Stimulated activated CD8-positive, alpha-beta memory T cell treated with anti-CD3 and anti-CD28 coated beads, Interleukin-4, amount 100 ng/mL, for 48 hours (primary cell): ENCODE measurements around the gene RARRES2.
"Not testable (repeated sequence)": the region's sequence is repeated elsewhere in the genome, so short reads cannot be mapped to it uniquely, and the experiment has no call there.

Experiments
- DNase-seq: peaks from one replicate; pipeline ENCODE4 v3.0.0-alpha.2; 2020

Gene RARRES2

DNA sequence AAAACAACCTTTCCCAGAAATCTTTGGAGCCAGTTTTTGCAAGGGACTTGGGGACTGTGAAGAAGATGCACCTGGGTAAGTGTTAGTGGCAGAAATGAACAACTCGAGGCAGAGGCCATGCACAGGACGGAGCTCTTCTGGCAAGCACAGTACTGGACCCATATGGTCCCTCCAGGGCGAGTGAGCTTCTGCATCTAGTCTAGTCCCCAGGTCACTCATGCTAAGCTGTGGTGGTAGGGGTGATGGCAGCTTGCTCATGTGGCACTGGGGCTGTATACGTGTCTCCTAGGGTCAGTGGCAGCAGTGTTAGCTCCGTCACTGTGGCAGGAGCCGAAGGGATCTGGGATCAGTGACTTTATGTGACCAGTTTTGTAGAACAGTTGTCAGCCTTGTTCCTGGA is 27.6 kb downstream of the RARRES2 start:
- no peak for DNase-seq

DNA sequence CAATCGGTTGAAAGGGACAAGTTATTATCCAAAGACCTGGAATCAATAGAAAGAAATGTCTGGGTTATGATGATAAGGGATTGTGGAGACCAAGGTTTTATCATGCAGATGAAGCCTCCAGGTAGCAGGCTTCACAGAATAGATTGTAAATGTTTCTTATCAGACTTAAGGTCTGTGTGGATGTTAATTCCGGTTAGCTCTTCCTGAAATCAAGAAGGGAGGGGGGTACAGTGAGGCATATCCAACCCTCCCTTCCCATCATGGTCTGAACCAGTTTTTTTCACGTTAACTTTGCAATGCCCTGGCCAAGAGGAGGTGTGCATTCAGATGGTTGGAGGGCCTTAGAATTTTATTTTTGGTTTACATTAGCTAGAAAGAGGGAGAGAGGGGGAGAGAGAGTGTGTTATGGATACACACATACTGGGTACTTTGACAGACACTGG is 28.0 kb downstream of the RARRES2 start:
- no peak for DNase-seq

DNA sequence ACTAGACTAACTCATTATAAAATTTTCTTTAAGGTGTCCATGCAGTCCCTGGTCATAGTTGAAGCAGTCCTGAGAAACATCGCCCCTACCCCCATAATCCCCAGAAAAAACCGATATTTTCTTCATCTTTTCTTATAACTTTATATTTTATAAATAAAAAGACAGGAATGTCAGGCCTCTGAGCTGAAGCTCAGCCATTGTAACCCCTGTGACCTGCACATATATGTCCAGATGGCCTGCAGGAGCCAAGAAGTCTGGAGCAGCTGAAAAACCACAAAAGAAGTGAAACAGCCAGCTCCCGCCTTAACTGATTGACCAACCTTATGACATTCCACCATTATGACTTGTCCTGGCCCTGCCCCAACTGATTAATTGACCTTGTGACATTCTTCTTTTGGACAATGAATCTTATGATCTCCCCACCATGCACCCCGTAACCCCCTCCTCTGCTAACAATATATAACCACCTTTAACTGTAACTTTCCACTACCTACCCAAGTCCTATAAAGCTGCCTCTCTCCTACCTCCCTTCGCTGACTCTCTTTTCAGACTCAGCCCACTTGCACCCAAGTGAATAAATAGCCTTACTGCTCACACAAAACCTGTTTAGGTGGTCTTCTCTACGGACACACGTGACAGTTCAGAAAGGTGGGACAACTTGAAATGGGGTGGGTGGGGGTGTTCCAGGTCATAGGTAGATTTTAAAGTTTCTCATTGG is 28.6 kb downstream of the RARRES2 start:
- not testable (repeated sequence) for DNase-seq

DNA sequence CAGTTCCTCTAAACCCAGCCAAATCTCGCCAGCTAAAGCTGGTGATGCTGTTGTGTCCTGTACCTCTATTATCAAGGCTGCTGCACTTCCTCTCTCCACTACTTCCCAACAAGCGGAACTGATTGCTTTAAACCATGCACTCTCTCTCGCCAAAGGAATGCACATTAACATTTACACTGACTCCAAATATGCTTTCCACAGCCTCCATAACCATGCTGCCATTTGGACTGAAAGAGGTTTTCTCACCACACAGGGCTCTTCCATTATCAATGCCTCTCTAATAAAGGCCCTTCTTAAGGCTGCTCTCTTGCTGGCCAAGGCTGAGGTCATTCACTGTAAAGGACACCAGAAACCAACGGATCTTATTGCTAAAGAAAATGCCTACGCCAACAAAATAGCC is 29.7 kb downstream of the RARRES2 start:
- DNase-seq: no peak

DNA sequence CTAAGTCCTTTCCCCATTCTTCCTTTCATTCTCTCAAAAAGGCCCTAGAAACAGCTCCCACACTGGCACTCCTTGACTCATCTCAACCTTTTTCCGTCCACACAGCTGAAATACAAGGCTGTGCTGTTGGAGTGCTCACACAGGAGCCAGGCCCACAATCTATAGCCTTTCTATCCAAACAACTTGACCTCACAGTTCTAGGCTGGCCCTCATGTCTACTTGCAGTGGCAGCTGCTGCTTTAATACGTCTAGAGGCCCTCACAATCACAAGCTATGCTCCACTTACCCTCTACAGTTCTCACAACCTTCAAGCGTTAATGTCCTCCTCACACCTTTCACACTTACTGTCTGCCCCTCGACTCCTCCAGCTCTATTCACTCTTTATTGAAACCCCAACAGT is 30.3 kb downstream of the RARRES2 start:
- DNase-seq: no peak

DNA sequence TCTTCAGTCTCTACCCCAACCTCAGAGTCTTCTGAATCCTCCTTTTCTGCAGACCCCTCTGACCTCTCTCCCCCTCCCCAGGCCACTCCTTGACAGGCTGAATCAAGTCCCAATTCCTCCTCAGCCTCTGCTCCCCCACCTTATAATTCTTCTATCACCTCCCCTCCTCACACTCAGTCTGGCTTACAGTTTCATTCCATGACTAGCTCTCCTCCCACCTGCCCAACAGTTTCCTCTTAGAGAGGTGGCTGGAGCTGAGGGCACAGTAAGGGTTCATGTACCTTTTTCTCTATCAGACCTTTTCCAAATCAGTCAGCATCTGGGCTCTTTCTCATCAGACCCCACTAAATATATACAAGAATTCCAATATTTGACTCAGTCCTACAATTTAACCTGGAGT is 32.9 kb downstream of the RARRES2 start:
- no peak for DNase-seq

DNA sequence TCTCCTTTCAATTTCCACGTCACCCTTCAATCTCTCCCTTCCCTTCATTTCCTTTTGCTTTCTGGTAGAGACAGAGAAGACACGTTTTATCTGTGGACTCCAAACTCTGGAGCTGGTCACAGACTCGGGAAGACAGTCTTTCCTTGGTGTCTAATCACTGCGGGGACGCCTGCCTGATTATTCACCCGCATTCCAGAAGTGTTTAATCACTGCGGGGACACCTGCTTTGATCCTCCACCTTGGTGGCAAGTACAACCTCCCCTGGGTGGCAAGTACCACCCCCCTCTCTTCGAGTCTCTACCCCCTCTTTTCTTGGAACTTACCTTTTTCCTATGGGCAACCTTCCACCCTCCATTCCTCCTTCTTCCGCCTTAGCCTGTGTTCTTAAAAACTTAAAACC is 33.5 kb downstream of the RARRES2 start:
- DNase-seq: no peak

DNA sequence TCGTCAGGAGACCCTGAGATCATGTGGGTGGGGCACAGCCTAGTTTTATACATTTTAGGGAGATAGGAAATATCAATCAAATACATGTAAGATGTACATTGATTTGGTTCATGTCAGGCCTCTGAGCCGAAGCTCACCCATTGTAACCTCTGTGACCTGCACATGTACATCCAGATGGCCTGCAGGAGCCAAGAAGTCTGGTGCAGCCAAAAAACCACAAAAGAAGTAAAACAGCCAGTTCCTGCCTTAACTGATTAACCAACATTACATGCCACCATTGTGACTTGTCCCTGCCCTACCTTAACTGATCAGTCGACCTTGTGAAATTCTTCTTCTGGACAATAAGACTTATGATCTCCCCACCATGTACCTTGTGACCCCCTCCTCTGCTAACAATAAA is 34.3 kb downstream of the RARRES2 start:
- no peak for DNase-seq

DNA sequence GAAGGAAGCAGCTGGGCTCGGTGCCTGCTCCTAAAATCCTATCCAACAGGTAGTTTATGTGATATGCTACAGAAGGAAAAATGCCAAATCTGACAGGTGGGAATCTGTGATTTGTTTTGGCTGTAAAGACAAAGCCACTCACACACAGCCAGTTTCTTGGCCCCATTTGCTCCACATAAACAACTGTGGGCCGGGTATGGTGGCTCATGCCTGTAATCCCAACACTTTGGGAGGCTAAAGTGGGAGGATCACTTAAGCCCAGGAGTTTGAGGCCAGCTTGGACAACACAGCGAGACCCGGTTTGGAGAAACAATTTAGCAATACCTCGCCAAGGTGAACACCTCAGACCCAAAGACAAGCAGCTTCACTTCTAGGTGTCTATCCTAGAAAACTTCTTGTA is 35.1 kb downstream of the RARRES2 start:
- not testable (repeated sequence) for DNase-seq

DNA sequence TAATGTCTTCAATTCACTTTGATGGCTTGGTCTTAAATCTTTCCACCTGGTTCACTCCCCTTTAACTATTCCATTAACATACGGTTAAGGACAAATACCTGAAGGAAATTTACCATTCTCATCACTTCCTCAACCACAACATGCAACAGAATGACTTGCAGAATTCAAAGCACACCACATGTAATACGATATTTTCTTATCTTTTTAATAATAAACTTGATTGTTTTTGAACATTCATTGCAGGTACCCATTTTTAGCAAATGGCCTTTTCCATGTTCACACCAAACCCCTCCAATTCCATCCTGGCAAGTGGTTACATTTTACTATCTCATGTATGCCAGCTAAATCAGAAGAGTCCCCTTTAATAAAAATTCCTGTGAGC is 35.5 kb downstream of the RARRES2 start:
- DNase-seq: not testable (repeated sequence)

DNA sequence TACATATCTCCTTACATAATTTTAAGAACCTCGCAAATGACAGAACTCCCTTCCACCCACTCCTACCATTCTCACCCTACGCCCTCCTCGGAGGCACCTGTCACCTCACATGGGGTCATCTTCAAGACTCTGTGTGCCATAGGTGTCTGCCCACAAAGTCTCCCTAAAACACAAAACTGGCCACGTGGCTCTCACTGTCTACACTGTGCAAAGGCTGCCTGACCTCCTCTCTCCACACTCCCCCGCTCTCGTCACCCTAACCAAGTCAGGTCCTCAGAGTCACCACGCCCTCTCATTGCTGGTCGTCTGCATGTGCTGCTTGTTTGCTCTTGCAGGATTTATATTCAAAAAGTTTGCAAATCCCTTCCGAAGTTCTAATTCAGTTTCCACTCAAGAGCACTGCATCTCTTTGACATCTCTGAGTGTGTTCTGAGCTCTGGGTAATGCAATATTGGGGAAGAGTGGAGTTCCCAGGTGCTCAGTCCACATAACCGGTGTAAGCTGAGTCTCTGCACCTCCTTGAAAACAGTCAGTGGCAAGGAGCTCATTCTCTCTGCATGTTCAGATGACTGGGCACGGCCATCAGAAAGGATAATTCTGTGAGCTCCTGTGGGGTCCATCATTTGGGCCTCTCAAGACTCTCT is 36.0 kb downstream of the RARRES2 start:
- not testable (repeated sequence) for DNase-seq

DNA sequence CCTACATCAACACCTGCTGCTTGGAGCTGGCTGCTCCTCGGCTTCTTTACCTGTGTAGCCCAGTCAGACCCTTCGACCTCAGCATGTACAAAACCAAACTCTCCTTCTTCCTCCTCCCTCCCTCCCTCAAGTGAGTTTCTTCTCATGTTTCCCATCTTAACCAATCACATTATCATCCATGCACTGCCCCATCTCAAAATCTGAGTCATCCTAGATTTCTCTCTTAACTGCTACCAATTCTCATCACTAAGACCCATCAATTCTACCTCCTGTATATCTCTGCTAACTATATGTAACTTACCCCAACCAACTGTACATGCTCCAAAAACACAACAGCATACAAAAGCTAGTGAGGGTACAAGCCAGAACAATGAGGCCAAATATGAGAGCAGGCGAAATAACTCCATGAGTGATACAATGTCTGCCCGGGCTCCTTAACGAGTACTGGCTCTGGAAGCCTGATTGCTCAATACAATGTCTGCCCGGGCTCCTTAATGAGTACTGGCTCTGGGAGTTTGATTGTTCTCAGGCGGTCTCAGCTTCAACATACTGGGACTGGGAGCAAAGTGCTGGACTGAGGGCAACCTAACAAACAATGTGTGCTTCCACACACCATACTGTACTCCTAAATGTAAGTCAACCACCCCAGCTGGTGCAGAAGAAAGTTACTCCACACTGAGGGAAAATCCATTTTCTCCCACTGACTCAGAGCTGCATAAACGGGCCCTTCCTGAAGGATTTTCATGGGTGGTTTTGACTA is 36.8 kb downstream of the RARRES2 start:
- DNase-seq: not testable (repeated sequence)

DNA sequence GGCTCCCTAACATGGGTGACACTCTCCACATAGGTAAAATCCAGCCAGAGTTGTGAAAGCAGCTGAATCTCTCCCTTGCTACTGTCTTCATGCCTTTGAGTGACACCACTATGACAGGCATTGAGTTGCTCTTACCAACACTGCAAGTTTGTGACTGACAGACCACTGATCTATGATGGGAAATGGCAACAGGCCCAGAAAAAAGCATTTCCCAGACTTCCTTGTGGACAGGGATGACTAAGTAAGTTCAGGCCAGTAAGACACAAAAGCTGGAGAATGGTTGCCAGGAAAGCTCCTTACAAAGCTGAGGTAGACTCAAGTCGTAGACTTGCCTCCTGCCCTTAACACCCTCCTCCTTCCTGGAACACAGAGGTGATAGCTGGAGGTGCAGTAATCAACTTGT is 38.5 kb downstream of the RARRES2 start:
- DNase-seq: not testable (repeated sequence)

DNA sequence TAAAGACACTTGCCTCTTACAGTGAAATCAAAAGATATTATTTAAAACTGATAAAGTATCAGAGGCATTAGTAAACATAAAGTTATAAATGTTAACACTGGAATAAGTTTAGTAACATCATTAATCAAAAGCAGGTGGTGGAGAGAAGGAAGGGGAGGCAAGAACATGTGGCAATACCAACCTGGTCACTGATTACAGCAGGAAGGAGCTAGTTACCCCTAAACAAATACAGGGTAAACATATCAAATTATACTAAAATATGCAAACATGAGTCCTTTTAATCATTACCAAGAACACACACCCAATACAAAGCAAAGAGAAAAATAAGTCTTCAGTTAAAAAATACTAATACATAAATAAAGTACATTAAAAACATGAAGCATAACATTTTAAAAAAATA is 43.5 kb downstream of the RARRES2 start:
- DNase-seq: not testable (repeated sequence)

DNA sequence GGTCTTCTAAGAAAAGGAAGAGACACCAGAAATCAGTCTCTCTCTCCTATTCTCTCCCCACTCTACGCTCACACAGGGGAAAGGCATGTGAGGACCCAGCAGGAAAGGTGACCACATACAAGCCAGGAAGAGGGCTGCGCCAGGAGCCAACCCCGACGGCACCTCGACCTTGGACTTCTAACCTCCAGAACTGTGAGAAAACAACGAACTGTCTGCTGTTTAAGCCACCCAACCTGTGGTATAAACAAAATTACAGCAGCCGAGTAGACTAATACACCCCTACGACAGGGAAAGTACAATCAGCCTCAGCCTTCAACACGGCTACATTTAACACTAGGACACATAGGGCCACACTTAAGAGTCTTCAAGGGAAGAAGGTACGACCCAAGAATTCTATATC is 44.6 kb downstream of the RARRES2 start:
- not testable (repeated sequence) for DNase-seq

DNA sequence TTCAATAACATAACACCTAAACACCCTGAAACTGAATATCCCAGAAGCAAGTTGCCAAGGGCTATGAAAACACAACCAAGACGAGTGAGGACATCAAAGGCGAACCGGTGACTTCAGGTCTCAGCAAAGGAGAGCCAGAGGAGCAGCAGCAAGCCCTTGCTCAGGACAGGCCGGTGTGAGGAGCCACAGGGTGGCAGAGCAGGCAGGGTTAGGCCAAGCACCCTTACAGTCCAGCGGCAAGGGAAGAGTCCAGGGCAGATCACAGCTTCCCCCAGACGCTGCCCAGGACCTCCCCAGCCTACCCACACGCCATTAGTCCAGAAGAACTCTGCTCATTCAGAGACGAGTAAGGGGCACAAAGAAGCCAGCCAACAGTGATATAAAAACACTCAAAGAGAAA is 45.8 kb downstream of the RARRES2 start:
- DNase-seq: not testable (repeated sequence)

DNA sequence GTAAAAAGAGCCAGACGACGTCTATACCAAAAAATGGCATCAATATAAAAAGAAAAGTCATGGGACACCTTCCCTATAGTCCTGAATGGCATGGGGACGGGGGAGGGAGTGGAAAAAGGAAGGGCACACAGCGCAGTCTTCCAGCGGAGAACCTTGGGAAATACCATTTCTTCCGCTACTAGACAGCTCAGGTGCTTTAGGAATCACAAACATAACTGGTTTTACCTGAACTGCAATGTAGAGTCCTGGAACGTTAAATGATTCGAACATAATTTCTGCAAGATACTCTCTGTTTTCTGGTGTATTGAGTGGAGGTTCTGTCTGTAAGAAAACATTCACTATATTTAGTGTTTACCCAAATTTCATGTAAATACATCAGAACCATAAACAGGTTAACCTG is 46.4 kb downstream of the RARRES2 start:
- DNase-seq: not testable (repeated sequence)

DNA sequence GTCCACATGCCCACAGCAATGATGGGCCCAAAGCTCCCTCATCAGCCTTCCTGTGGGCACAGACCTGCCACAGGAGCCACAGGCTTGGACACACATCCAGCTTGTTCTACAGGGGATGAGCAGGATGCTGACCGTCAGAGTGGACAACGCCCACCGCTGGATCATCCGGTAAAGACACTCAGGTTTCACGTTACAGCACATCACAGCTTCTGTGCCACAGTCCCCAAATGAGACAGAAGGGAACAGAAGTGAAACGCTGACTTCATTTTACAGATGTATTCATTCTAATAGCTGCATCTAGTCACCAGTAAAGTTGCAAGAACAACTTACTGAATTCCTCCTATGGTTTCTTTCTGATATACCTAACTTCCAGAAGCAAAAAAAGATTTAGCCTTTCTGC is 51.1 kb downstream of the RARRES2 start:
- not testable (repeated sequence) for DNase-seq

DNA sequence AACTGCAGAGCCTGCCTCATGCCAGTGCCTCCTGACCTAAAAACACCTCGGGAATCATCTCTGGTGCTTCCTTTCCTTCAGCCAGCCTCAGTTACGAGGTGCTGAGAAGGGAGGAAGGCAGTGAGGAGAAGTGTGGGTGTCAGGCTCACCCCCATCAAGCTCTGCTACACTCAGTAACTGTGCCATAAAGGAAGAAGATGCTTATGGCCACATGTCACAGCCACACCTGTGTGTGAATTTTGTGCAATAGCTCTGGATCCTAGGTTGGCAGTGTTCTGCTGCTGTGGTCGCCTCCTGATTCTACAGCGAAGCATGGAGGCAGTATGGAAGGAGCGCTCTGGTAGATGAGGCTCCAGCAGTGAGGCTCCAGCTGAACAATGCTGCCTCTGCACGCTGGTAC is 52.6 kb downstream of the RARRES2 start:
- DNase-seq: not testable (repeated sequence)
